DMS 273 treated with DMSO at 0.1 percent for 48 hours (cell line): ENCODE data around the gene DNMBP.
"Not testable (repeated sequence)": the region's sequence is repeated elsewhere in the genome, so short reads cannot be mapped to it uniquely, and the experiment has no call there.

Experiments used
- DNase-seq: peaks from one replicate; lab custom pipeline; 2025; lab: John Stamatoyannopoulos, UW

Gene DNMBP

DNA sequence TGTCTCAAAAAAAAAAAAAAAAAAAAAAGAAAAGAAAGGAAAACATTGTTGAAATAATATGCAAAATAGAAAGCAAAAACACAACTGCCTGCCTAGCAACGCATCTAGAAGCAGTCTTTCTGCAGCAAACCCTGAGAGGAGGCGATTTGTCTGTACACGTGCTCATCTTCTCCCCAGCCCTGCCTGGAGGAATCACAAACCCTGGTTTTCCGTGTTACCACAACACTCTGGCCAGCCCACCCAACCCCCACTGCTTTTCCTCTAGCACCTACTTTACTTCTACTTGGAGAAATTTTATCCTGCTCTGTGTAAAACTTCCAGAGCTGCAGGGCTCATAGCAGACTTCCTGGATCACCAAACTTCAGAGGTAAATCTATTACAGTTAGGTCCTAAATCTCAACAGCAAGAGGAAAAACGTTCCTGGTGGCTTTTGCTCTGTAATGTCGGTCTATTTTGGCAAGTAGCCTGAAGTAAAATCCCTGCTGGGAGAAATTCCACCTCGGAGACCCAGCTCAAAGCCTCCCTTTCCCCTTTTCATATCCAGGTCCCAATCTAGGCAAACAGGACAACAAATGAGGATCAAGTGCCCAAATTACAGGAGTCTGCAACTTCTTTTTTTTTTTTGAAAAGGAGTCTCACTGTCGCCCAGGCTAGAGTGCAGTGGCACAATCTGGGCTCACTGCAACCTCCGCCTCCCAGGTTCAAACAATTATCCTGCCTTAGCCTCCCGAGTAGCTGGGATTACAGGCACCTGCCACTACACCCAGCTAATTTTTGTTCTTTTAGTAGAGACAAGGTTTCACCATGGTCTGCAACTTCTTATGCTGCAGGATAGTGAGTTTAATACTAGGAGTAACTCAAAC, 91.6 kb downstream of the DNMBP start:
- DNase-seq, result no peak

DNA sequence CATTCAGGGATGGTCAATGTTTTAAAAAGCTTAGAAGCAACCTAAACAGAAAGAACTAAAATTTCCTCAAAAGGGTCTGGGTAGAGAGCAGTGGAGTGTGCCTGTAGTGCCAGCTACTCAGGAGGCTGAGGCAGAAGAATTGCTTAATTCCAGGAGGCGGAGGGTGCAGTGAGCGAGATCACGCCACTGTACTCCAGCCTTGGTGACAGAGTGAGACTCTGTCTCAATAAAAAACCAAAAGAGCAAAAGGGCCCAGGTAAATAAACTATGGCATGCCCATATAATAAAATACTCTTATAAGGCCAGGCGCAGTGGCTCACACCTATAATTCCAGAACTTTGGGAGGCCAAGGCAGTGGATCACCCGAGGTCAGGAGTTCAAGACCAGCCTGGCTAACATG, 93.0 kb downstream of the DNMBP start:
- no peak for DNase-seq

DNA sequence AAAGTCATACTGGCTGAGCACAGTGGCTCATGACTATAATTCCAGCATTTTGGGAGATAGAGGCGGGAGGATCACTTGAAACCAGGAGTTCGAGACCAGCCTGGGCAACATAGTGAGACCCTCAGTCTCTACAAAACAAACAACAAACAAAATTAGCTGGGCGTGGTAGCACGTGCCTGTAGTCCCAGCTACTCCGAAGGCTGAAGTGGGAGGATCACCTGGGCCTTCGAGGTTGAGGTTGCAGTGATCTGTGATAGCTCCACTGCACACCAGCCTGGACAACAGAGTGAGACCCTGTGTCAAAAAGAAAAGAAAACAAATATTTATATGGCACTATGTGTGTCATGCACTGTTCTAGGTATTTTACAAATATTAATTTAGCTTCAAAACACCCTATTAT, 94.3 kb downstream of the DNMBP start:
- DNase-seq, result no peak

DNA sequence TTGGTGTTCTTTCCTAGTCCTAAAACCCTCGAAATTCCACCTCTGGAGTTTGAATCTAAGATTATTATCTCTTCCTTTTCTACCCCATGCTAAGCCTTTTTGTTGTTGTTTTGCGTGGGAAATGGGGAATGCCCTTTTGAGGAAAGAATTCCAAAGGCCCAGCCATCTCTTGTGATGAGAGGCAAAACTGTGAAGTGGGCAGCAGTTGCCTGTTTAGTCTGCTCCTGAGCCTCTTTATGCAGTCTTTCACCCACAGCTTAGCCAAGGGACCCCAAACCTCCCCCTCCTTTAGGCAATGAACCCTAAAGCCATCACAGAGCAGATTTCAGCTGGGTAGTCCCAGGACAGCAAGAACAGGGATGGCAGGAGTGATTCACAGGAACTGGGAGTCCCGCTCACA, 95.5 kb downstream of the DNMBP start:
- DNase-seq, result no peak

DNA sequence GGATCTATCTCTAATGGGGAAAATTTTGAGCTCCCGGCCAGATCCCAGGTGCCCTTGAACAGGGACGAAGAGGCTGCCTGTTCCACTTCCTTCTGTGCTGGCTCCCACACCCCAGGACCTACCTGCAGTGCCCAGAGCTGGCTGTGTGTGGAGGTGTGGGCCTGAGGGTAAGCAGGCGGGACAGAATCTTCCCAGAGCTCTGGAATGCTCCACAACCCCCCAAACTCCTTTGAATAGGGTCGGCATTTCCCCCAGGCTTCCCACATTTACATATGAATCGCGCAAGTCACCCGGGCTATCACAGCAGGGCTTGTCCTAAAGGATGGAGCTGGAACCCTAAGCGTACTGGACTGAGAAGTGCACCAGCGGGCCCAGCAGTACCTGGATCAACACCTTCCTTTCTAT, 95.9 kb downstream of the DNMBP start:
- no peak for DNase-seq

DNA sequence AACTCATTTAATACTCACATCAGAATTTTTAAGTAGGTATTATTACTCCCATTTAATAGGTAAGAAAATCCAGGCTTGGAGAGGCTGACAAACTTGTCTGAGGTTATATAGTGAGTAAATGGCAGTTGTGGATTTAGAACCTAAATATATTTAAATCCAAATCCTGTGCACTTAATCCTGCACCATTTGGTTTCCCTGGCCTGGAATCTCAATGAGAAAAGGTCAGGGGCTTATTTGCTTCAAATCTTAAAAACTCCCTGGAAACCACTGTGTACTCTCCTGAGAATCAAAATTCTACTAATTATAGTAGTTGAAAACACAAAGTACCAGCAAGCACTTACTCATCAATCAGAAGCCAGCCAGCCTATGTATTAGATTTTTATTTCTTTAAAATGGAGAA, 97.7 kb downstream of the DNMBP start:
- DNase-seq, result no peak

DNA sequence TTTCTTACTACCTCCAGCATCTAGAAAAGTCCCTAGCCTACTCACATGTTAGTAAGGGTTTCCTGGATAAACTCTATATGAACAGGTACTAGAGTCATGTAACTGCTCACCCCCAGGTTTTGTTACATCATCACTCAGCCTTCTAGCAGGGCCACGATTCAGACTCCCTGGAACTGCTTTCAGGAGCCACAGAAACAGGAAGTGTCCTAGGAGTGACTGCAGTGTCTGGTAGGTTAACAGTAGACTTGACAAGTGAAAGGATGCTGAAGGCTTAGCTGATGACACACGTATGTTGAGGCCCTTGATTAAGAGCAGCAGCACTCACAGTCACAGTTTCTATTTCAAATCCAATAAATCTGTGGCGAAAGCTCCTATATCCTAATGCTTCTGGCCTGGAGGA, 101.2 kb downstream of the DNMBP start:
- no peak for DNase-seq

DNA sequence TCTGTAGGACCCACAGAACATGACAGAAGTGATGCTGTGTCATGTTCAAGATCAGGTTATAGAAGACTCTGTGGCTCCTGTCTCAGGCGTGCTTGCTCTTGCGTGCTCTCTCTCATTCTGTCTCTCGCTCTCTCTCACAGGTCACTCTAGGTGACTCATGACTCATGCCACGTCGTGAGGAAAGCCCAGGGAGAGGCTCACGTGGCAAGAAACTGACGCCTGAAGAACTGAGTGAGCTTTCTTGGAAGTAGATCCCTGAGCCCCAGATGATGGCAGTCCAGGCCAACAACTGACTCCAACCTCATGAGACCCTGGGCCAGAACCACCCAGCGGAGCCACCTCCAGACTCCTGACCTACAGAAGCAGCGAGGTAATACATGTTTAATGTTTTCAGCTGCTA, 103.3 kb downstream of the DNMBP start:
- no peak for DNase-seq

DNA sequence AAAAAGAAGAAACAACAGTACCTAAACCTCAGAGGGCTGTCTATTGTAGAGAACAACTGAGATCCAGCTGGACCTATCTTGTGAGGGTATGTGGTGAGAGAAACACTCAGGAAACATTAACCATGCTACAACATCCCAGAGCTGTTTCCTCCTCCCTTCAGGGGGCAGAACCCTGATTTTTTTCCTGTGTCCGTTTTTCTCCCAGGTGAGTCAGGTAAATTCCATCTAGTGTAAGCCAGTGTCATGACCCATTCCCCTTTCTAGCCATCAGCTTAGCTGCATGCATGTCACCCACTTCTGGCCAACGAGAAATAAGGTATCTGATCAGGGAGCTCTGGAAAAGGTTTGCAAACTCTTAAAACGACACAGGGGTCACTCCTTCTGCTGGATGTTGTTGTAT, 103.8 kb downstream of the DNMBP start:
- DNase-seq, result no peak

DNA sequence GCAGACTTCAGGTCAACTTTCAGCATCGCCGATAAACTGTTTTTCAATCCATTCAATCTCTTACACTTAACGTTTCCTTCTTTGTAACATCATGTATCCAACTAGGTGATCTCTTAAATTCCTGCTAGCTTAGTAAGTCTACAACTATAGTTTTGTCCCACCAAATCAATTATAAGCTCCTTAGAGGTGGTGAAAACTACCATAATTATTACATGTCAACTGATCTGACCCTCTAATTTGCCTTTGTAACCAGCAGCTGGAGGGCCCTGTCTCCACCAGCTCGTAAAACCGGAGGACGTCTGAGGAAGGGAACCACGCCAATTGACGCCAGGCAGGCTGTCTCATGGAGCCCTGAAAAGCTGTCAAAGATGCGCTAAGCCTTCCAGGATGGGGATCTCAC, 113.9 kb downstream of the DNMBP start:
- DNase-seq, result no peak

DNA sequence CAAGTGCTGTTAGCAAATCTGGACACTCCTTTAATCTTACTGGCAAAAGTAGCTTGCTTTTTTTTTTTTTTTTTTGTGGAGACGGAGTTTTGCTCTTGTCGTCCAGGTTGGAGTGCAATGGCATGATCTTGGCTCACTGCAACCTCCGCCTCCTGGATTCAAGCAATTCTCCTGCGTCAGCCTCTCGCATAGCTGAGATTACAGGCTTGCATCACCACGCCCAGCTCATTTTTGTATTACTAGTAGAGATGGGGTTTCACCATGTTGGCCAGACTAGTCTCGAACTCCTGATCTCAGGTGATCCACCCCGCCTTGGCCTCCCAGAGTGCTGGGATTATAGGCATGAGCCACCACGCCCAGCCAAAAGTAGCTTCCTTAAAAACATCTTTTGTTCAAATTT, 114.7 kb downstream of the DNMBP start:
- DNase-seq, result not testable (repeated sequence)

DNA sequence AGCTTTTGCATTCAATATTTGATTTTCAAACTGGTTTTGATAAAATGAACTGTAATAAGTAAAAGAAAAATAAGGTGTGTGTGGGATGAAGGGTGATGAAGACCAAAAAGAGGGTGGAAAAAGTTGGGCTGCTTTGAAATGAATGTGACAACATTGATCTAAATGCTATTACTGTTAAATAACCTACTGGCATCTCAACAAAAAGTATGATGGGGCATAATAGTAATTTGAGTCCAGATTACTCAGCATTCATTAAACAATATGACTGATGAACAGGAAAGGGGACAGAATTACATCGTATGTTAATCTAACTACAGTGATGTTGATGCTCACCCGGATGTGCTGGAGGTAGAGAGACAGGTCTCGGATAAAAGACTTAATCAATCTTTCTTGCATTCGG, 115.1 kb downstream of the DNMBP start:
- no peak for DNase-seq

DNA sequence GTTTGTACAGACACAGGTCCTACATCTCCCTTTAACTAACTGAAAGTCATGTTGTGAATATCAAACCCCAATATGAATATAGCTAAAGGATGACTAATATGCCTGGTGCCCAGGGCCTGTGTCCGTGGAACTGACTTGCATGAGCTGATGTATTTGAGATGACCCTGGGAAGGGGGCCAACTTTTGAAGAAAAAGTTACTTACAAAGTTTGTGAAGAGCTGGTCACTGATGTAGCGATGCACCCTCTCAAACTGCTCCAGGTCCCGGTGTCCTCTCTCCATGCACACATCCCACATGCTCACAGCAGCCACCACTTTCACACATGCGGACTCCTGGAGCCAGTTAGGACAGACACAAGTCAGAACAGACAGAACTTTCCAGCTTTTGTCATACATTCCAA, 121.1 kb downstream of the DNMBP start:
- no peak for DNase-seq

DNA sequence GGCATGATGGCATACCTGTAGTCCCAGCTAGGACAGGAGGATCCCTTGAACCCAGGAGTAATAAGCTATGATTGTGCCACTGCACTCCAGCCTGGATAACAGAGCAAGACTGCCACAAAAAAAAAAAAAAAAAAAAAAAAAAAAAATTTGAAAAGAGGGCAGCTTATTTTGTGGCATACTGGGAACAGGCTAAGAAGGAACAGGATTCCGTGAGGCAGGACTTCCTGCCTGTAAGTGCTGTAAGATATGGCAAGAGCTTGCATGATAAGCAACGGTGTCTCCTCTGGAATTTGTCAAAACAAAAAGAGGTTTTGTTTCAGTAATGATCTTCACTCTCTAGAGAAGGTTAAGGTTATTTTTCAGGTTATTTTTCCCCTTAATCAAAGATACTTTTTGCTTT, 126.2 kb downstream of the DNMBP start:
- no peak for DNase-seq

DNA sequence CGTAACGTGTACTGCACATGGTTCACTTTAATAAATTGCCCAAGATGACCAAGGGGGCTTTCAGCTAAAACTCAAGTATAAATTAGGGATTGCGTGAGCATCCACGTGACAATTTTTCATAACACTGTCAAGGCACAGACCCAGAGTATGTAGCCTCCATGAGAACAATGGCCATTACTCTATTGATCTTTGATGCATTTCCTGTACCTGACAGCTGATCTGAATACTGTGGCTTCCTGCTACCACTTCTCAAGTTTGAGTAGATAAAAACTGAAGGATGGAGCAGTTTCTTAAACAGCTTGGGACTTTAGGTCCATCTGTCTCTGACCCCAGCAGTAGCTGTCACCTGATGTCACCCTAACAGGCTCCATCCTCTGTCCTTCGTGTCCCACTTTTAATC, 128.4 kb downstream of the DNMBP start:
- no peak for DNase-seq

DNA sequence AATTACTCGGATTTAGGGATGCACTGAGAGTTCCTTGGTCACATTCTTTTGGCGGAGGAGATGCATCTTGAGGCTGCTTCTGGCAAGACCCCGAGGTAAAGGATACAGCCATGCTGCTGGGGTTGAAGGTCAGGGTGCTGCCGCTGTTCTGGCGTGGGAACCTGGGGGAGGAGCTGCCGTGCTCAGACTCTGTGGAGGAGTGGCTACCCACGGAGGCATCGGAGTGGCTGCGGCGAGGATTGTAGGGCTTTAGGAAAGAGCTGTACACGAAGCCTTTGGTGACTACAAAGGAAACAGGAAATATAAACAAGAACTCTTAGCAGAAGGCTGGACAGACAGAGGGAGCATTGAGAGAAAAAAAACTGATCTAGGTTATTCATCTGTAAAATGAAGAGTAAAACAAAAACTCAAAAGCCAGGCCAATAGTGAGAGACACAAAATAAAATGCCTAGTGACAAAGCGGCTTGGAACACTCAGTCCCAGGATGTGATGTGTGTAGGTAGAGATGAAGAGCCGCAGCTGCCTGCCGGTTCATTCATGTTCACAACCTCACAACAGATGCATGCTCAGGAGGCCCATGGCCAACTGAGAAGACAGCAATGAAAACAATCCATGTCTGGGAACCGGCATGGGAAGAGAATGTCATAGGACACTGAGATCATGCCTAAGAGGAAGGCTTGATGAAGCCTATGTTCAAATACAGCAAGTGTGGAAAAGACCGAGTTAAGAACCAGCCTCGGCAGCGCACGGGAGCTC, 129.5 kb downstream of the DNMBP start:
- DNase-seq, result no peak

DNA sequence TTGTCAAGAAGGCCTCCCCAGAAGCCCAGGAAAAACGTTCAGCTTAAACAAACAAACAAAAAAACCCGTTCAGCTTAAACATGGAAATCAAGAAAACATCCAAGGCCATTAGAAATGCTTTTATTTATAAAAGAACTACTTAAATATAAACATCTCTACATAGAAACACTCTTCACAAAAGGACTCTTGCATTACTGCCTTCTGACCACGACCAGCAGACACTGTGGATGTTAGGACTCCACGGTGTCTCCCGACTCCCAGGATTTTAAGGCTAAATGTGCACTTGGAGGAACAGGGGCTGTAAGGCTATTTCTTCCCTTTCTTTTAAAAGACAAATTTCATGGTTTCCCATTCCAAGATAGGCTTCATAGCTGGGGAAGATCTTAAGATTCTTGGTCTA, 134.3 kb downstream of the DNMBP start:
- DNase-seq, result no peak

DNA sequence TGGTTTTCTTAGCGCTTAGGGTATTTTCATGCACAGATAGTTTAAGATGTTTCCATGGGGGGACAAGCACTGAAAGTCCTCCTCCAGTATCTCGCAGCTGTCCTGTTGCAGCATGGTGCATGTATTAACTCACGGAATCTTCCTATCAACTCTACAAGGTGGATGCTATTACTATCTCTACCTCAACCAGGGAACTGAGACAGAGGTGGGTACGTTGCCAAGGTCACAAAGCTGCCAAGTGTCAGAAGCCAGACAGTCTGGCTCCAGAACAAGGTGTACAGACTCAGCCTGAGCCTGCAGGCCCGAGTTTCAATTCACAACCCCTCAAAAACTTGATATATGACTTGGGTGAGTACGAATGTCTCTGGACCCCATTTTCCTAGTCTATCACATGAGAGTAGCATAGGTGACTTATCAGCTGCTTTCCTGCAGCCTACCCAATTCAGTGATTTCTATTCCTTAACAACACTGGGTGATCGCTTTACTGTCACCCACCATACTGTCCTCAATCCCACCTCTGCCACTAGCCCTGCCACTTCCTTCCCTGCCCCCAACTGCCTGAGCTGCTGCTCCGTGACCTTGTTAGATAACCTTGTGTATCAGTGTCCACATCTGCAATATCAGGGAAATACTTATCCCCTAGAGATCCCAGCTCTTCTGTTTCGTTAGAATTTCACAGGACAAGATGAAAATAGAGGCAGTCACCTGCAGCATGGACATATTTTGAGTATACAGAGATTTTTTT, 135.2 kb downstream of the DNMBP start:
- no peak for DNase-seq

DNA sequence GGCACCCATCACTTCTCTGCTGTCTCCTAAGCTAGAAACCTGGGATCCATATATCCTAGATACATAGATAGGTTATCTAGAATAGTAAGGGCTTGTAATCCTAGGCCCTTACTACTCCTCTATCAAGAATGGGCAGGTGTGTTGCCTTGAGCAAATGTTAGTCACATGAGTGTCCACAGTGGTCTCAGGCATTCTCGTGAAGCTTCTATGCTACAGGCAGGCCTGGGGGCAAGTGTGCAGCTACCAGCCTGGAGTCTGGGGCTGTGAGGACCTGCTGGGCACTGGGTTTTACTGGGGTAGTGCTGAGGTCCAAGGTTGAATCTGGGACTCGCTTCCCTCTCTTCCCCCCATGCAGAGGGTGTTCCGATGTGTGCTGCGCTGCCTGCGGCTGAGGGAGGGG, 135.9 kb downstream of the DNMBP start:
- no peak for DNase-seq

DNA sequence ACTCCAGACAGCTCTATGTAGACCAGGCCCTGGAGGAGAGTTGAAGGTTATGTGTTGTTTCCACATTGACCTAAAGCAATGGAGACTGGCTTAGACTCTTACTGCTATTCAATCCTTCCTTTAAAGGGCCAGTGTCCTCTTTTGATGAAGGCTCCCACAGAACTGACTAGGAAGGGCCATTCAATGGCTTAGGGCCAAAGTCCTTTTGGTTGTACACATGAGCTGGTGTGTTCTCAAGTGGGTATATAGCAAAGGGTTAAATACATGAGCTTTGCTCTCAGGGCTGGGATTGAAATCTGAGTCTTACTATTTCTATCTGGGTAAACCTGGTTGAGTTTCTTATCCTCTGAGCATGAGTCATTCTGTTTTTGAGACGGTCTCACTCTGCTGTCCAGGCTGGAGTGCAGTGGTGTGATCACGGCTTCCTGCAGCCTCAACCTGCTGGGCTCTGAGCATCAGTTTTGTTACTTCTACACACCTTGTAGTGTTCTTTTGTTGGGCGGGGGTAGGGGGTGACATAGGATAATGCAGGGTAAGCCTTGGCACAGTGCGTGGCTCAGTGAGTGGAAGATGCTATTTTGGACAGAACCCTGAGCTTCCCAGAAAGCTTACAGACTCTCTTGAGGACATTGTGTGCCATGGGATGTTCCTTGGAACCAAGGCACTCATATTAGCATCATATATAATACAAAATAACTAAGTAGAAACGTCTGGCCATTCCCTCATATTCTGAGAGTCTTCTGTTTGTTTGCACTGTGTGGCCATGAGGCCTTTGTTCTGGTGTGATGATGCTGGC, 137.2 kb downstream of the DNMBP start:
- DNase-seq, result no peak

DNA sequence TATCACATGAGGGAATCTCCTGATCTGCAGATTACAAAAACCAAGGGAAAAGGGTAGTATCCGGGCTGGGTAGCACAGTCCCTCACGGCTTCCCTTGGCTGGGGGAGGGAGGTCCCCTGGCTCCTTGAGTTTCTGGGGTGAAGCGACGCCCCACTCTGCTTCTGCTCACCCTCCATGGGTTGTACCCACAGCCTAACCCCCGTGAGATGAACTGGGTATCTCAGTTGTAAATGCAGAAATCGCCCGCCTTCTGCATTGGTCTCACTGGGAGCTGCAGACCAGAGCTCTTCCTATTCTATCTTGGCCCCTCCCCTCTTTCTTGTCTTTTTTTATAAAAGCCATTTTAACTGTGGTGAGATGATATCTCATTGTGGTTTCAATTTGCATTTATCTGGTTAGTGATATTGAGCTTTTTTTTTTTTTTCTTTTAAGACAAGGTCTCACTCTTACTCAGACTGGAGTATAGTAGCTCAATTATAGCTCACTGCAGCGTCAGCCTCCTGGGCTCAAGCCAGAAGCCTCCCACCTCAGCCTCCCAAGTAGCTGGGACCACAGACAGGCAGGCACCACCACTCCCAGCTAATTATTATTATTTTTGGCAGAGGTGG, 139.5 kb downstream of the DNMBP start:
- DNase-seq, result no peak
